Measurements from ENCODE around the gene CYP17A1. TPM values are rescaled to one million over a fixed set of nuclear protein-coding genes. Genes with fewer than 3 reads are reported as not detected.
"Not testable (repeated sequence)": the region's sequence is repeated elsewhere in the genome, so short reads cannot be mapped to it uniquely, and the experiment has no call there.

Gene CYP17A1
- total RNA-seq, 3 donors from 2014 or later, result not detected

GRCh38 chr10:102824664-102825063, 12.5 kb downstream of the CYP17A1 start:
- intact Hi-C loops (cut with DNase I; ENCODE audit: low total_unique reads), result no loop called here
- no peaks in the 10 kb centered on the region for H3K36me3 ChIP-seq
- H3K4me1 ChIP-seq, result no peaks in the 10 kb centered on the region
- H3K27me3 ChIP-seq, result no peaks in the 10 kb centered on the region
- no peak for DNase-seq (ENCODE audit: low spot score in 2 of 2)
- H3K27ac ChIP-seq, result no peak overlapping the region
- no peaks in the 10 kb centered on the region for H3K9me3 ChIP-seq
- TF ChIP-seq POLR2AphosphoS5 (IDR thresholded peaks at IDR 0.05), result no peak
- no peak overlapping the region for H3K4me3 ChIP-seq

- Histone ChIP-seq H3K36me3 (no peaks in the 10 kb centered on the region), H3K4me1 (no peaks in the 10 kb centered on the region), H3K27me3 (no peaks in the 10 kb centered on the region), H3K9me3 (no peaks in the 10 kb centered on the region), H3K27ac (no peak overlapping the region), H3K4me3 (no peak overlapping the region)
- TF ChIP-seq POLR2AphosphoS5 (IDR thresholded peaks at IDR 0.05), result no peak
- TF ChIP-seq POLR2A (IDR thresholded peaks at IDR 0.05), result no peak
- no peak for TF ChIP-seq CTCF (IDR thresholded peaks at IDR 0.05)
- intact Hi-C loops (cut with DNase I; ENCODE audit: low total_unique reads), result no loop called here
- DNase-seq (ENCODE audit: low spot score in 2 of 2), result no peak
Observed at GRCh38 chr10:102822222-102822621, 15.0 kb downstream of the CYP17A1 start.

GRCh38 chr10:102820008-102820407, 17.2 kb downstream of the CYP17A1 start:
- H3K9me3 ChIP-seq; DNase-seq (ENCODE audit: low spot score in 2 of 2); intact Hi-C loops (cut with DNase I; ENCODE audit: low total_unique reads); H3K36me3 ChIP-seq; H3K4me3 ChIP-seq; H3K4me1 ChIP-seq; H3K27me3 ChIP-seq: not testable (repeated sequence)
- peak overlapping the region in 1 of 2 donors; percentile 77 for H3K27ac ChIP-seq

- Histone ChIP-seq H3K9me3 (no peaks in the 10 kb centered on the region), H3K27ac (peak overlapping the region; percentile 68 to 77), H3K27me3 (no peaks in the 10 kb centered on the region), H3K4me1 (peaks cover 0 to 8% of the 10 kb centered on the region in 2 donors), H3K4me3 (no peak overlapping the region), H3K36me3 (no peaks in the 10 kb centered on the region)
- peak in 1 of 2 donors; percentile 22 for DNase-seq (ENCODE audit: low spot score in 2 of 2)
- no peak for TF ChIP-seq CTCF (IDR thresholded peaks at IDR 0.05)
- no peak for TF ChIP-seq POLR2A (IDR thresholded peaks at IDR 0.05)
- intact Hi-C loops (cut with DNase I; ENCODE audit: low total_unique reads), result no loop called here
Observed at GRCh38 chr10:102819054-102819453, 18.2 kb downstream of the CYP17A1 start.

GRCh38 chr10:102817175-102817574, 20.0 kb downstream of the CYP17A1 start:
- H3K9me3 ChIP-seq, result no peaks in the 10 kb centered on the region
- no peaks in the 10 kb centered on the region for H3K27me3 ChIP-seq
- TF ChIP-seq POLR2AphosphoS5 (IDR thresholded peaks at IDR 0.05) (no peak), POLR2A (IDR thresholded peaks at IDR 0.05) (no peak), CTCF (IDR thresholded peaks at IDR 0.05) (no peak)
- DNase-seq (ENCODE audit: low spot score in 2 of 2), result no peak
- H3K27ac ChIP-seq, result peak overlapping the region; percentile 78 to 94
- intact Hi-C loops (cut with DNase I; ENCODE audit: low total_unique reads), result no loop called here
- H3K4me3 ChIP-seq, result no peak overlapping the region
- H3K4me1 ChIP-seq, result peaks cover 0 to 8% of the 10 kb centered on the region in 2 donors
- no peaks in the 10 kb centered on the region for H3K36me3 ChIP-seq

GRCh38 chr10:102815790-102816549, 21.2 kb downstream of the CYP17A1 start:
- Histone ChIP-seq H3K4me1 (peaks cover 0 to 8% of the 10 kb centered on the region in 2 donors), H3K36me3 (no peaks in the 10 kb centered on the region), H3K27me3 (no peaks in the 10 kb centered on the region), H3K4me3 (peak overlapping the region in 1 of 3 donors; percentile 25), H3K27ac (peak overlapping the region; percentile 78 to 94), H3K9me3 (no peaks in the 10 kb centered on the region)
- intact Hi-C loops (cut with DNase I; ENCODE audit: low total_unique reads), result no loop called here
- peak in 1 of 2 donors; percentile 24 for DNase-seq (ENCODE audit: low spot score in 2 of 2)
- peak; percentile 3 to 43 (median 29) for TF ChIP-seq POLR2AphosphoS5 (IDR thresholded peaks at IDR 0.05)
- TF ChIP-seq POLR2A (IDR thresholded peaks at IDR 0.05), result no peak

Measured in breast epithelium (tissue), 4 donors.